ENCODE results near the gene OR7G1. TPM values are rescaled to one million over a fixed set of nuclear protein-coding genes. Genes with fewer than 3 reads are reported as not detected.

OR7G1 gene
- total RNA-seq, 1 donor from 2014 or later: not detected

GRCh38 chr19:9107375-9107774 lies 8.2 kb downstream of the OR7G1 start, which contains the start of gene OR7G2:
Gene OR7G2 (minus strand): TSS chr19:9107475. CDS start chr19:9103243, 4,232 bp downstream.
- no peak for TF ChIP-seq CTCF (IDR thresholded peaks at IDR 0.05; ENCODE audit: borderline replicate concordance)
- Histone ChIP-seq H3K9me3 (replicated peaks) (no peaks in the 10 kb centered on the region), H3K27ac (replicated peaks) (no peak within 1 kb of the TSS), H3K27me3 (ENCODE audit: low read depth) (peaks cover 97% of the 10 kb centered on the region), H3K4me3 (no peak within 1 kb of the TSS), H3K4me1 (no peaks in the 10 kb centered on the region), H3K36me3 (no peaks in the 10 kb centered on the region)
- no peak for DNase-seq
- intact Hi-C loops (cut with micrococcal nuclease): no loop called here

DNA sequence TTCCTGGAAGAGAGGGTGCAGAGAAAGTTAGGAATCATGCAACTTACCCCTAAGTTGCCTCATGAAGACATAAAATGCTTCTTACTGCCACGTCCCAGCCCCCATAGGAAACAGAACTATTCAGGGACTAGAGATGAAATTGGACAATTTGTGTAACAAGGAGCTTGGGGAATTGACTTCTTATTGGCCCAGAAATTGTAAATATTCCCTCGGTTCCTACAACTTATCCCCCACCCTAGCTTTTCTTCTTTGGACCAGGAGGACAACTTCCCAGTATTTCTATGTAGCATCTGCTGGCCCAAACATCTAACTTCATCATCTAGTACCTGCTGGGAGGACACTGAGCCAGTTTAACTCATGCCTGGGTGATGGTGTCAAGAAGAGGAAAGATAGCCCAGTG lies 28.8 kb downstream of the OR7G1 start, which contains the start of gene OR1M1:
Gene OR1M1, plus strand, starts transcription at position 301 of the 400 bp plus-strand sequence. CDS start 6,184 bp downstream, outside the sequence.
- no peaks in the 10 kb centered on the region for H3K9me3 ChIP-seq (replicated peaks)
- H3K27ac ChIP-seq (replicated peaks): no peak within 1 kb of the TSS
- peaks cover 68% of the 10 kb centered on the region for H3K27me3 ChIP-seq (ENCODE audit: low read depth)
- H3K36me3 ChIP-seq: no peaks in the 10 kb centered on the region
- TF ChIP-seq CTCF (IDR thresholded peaks at IDR 0.05; ENCODE audit: borderline replicate concordance): no peak
- H3K4me1 ChIP-seq: no peaks in the 10 kb centered on the region
- intact Hi-C loops (cut with micrococcal nuclease): no loop called here
- no peak for DNase-seq
- no peak within 1 kb of the TSS for H3K4me3 ChIP-seq

DNA sequence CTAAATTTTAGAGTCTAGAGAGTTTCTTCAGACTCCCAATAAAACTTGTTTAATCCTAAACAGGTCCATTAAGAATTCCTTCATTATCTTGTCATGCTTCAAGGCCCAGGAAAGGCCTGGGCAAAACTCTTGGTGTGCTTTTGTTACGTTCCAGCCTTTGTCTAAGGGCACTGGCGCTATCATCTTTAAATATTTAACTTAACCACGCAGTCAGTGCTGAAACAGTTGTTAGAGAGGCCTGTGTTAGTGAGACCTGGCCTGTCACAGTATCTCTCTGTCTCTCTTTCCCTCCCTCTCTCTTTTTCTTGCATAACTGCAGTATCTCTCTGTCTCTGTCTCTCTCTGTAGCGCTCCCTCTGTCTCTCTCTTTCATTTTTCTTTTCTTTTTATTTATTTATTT lies 36.9 kb downstream of the OR7G1 start:
- H3K36me3 ChIP-seq: no peaks in the 10 kb centered on the region
- no peak overlapping the region for H3K4me3 ChIP-seq
- H3K4me1 ChIP-seq: peaks cover 10% of the 10 kb centered on the region
- DNase-seq: no peak
- H3K9me3 ChIP-seq (replicated peaks): no peaks in the 10 kb centered on the region
- intact Hi-C loops (cut with micrococcal nuclease): loop anchor here (5.0 kb wide), 1 partner anchor 421 kb away; no protein-coding TSS in a partner anchor
- no peak for TF ChIP-seq CTCF (IDR thresholded peaks at IDR 0.05; ENCODE audit: borderline replicate concordance)
- peaks cover 17% of the 10 kb centered on the region for H3K27me3 ChIP-seq (ENCODE audit: low read depth)
- H3K27ac ChIP-seq (replicated peaks): no peak overlapping the region

GRCh38 chr19:9076901-9077300 lies 38.7 kb downstream of the OR7G1 start:
- Histone ChIP-seq H3K4me1 (peaks cover 10% of the 10 kb centered on the region), H3K27me3 (ENCODE audit: low read depth) (peaks cover 7% of the 10 kb centered on the region), H3K9me3 (replicated peaks) (no peaks in the 10 kb centered on the region), H3K4me3 (no peak overlapping the region), H3K27ac (replicated peaks) (no peak overlapping the region), H3K36me3 (no peaks in the 10 kb centered on the region)
- intact Hi-C loops (cut with micrococcal nuclease): loop anchor here (5.0 kb wide), 1 partner anchor 420 kb away; no protein-coding TSS in a partner anchor
- DNase-seq: no peak
- TF ChIP-seq CTCF (IDR thresholded peaks at IDR 0.05; ENCODE audit: borderline replicate concordance): no peak

- no peak overlapping the region for H3K4me3 ChIP-seq
- H3K9me3 ChIP-seq (replicated peaks): no peaks in the 10 kb centered on the region
- H3K4me1 ChIP-seq: peaks cover 10% of the 10 kb centered on the region
- no peaks in the 10 kb centered on the region for H3K36me3 ChIP-seq
- peak; percentile 33 for DNase-seq
- intact Hi-C loops (cut with micrococcal nuclease): loop anchor here (5.0 kb wide), 1 partner anchor 418 kb away; no protein-coding TSS in a partner anchor
- no peak for TF ChIP-seq CTCF (IDR thresholded peaks at IDR 0.05; ENCODE audit: borderline replicate concordance)
- H3K27me3 ChIP-seq (ENCODE audit: low read depth): no peaks in the 10 kb centered on the region
- H3K27ac ChIP-seq (replicated peaks): no peak overlapping the region
These were observed 40.3 kb downstream of the OR7G1 start for GRCh38 chr19:9075064-9075949.
